Ovary (tissue), 9 donors: Measurements from ENCODE around the gene PCSK5. TPM values are rescaled to one million over a fixed set of nuclear protein-coding genes. Genes with fewer than 3 reads are reported as not detected.

Source experiments
- DNase-seq, 5 donors: peaks; one replicate each; pipeline ENCODE4 v3.0.0-alpha.2; 2019 to 2020
- H3K27ac ChIP-seq, 2 donors: fragments of 200-600 bp; one replicate each; pipeline versions ENCODE4 v1.5.1 to v1.8.0; 2019 to 2022
- H3K27me3 ChIP-seq: fragments of 200-600 bp; one replicate; pipeline ENCODE4 v1.8.0; 2022
- H3K36me3 ChIP-seq: fragments of 200-600 bp; sonication (generic); one replicate; pipeline ENCODE4 v1.5.1; 2019
- H3K4me1 ChIP-seq: one replicate; pipeline ENCODE4 v1.8.1; 2013; ENCODE audit warnings: mild to moderate bottlenecking, moderate library complexity; ENCODE audit not compliant: insufficient read depth
- H3K4me3 ChIP-seq: fragments of 200-600 bp; sonication (generic); one replicate; pipeline ENCODE4 v1.5.1; 2017
- H3K9me3 ChIP-seq, 2 donors: fragments of 200-600 bp in 1 of 2; sonication (generic) in 1 of 2; one replicate each; pipeline versions ENCODE4 v1.5.1 to v1.8.1; 2013 to 2019; ENCODE audit warnings: mild to moderate bottlenecking in 1 of 2, moderate library complexity in 1 of 2
- EP300 ChIP-seq: sonication (generic); formaldehyde crosslinking; IDR thresholded peaks from one replicate; pipeline ENCODE4 v1.6.1; 2017; ENCODE audit warnings: antibody characterized with exemption
- POLR2A ChIP-seq: fragments of 450-650 bp; IDR thresholded peaks from one replicate; pipeline ENCODE4 v1.6.1; 2017; ENCODE audit warnings: antibody characterized with exemption, mild to moderate bottlenecking, moderate library complexity
- WGBS, 3 donors: extraction: QIAGEN DNeasy Blood & Tissue Kit in 1 of 3; methylation state at CpG; one replicate each; pipeline versions ENCODE4 v1.1.5 to v1.1.7; 2013 to 2017; 5-methylcytosine and 5-hydroxymethylcytosine counted together
- intact Hi-C, 4 donors: fragments of 100-400 bp; cut with DNase I; formaldehyde crosslinking; loops; one replicate each; pipeline versions ENCODE4 v1.11.0 to v1.15.1; 2022 to 2023
- polyA plus RNA-seq, 2 donors: library from polyadenylated mRNA; stranded (reverse); fragments of 200-250 nt in 1 of 2; fragments of 350-450 nt in 1 of 2; fragmentation: Illumina TruSeq in 1 of 2; extraction: RNeasy Lipid Tissue Mini Kit (QIAGEN cat#74804) in 1 of 2; gene quantifications; one replicate each; pipeline ENCODE4 v1.2.3, GENCODE V29; 2013 to 2014
- total RNA-seq, 7 donors: library from RNA; depleted of rRNA in 2 of 7; stranded (reverse); fragments of >200 nt in 2 of 7; fragmentation: NEBNext Ultra II Directional in 3 of 7; extraction: Animal tissue kit (Norgen Biotek cat#: 25700) in 3 of 7; gene quantifications; one replicate each; pipeline versions ENCODE4 v1.1.0 to v1.2.4, GENCODE V29; 2016 to 2023
- TF ChIP-seq, protein P1 (sequence below), 3 donors: fragments of 450-650 bp in 2 of 3; fragments of 200-600 bp in 1 of 3; IDR thresholded peaks; one replicate each; pipeline versions ENCODE4 v1.5.1 to v1.8.0; 2016 to 2022; ENCODE audit warnings: antibody characterized with exemption in 3 of 3, mild to moderate bottlenecking in 1 of 3
- donor health status: DM: no; HTN: no; CAD: no; lungs with moderate emphysema.
- donor health status: DM: no; HTN: no; CAD: no.
- donor health status: Bipolar disorder and iron deficiency.
- donor health status: DM: yes; HTN: yes; CAD: no.
- donor health status: DM: no; HTN: no; CAD: no.
- donor health status: DM: yes; HTN: yes; CAD: no.

Gene PCSK5
- total and polyA plus RNA-seq, 9 donors: 12.7 to 41.8 (median 28.3) TPM

DNA sequence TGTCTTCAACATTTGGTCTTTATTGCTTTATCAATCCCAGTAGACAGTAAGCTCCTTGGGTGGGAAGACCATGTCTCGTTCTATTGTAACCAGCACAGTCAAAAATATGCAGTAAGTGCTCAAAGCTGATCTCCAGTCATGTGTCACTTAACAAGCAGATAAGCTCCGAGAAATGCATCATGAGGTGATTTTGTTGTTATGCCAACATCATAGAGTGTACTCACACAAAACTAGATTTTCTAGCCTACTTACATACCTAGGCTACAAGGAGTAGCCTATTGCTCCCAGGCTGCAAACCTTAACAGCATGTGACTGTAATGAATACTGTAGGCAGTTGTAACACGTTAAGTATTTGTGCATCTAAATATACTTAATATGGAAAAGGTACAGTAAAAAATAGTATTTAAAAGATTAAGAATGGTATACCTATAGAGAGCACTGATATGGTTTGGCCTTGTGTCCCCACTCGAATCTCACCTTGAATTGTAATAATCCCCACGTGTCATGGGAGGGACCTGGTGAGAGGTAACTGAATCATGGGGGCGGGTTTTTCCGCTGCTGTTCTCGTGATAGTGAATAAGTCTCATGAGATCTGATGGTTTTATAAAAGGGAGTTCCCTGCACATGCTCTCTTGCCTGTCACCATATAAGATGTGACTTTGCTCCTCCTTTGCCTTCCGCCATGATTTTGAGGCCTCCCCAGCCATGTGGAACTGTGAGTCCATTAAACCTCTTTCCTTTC is 39.8 kb upstream of the PCSK5 start:
- H3K36me3 ChIP-seq: no peaks in the 10 kb centered on the region
- no peaks in the 10 kb centered on the region for H3K4me1 ChIP-seq
- WGBS, 3 donors: 95 to 96% (median 96%) methylated on average over 9 of the region's 9 CpGs
- no peak overlapping the region for H3K27ac ChIP-seq
- H3K9me3 ChIP-seq: no peaks in the 10 kb centered on the region
- TF ChIP-seq, protein P1, sequence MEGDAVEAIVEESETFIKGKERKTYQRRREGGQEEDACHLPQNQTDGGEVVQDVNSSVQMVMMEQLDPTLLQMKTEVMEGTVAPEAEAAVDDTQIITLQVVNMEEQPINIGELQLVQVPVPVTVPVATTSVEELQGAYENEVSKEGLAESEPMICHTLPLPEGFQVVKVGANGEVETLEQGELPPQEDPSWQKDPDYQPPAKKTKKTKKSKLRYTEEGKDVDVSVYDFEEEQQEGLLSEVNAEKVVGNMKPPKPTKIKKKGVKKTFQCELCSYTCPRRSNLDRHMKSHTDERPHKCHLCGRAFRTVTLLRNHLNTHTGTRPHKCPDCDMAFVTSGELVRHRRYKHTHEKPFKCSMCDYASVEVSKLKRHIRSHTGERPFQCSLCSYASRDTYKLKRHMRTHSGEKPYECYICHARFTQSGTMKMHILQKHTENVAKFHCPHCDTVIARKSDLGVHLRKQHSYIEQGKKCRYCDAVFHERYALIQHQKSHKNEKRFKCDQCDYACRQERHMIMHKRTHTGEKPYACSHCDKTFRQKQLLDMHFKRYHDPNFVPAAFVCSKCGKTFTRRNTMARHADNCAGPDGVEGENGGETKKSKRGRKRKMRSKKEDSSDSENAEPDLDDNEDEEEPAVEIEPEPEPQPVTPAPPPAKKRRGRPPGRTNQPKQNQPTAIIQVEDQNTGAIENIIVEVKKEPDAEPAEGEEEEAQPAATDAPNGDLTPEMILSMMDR (IDR thresholded peaks at IDR 0.05): no peak
- no peak for TF ChIP-seq POLR2A
- TF ChIP-seq EP300: no peak
- H3K27me3 ChIP-seq: no peaks in the 10 kb centered on the region
- intact Hi-C loops: loop anchor here in 2 of 4 donors (10.0 kb wide), 2 partner anchors 516 to 576 kb away; no protein-coding TSS in a partner anchor
- H3K4me3 ChIP-seq: no peak overlapping the region
- no peak for DNase-seq

DNA sequence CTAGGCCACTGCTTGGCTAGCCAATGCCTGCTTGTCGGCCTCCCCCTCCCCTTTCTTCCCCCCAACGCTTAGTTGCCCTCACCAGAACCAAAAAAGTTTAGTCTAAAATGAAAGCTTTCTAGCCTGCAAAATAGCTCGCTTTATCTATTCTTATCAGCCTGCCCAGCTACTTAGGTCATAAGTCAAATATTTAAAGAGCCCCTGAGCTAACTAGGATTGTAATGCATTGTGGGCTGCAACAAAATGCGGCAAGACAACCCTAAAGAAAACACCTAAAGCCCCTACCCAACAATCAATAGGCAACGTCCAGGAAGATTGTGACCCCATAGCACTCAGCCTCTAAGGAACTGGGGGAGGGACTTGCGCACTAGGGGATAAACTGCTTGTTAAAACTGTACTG is 38.6 kb upstream of the PCSK5 start:
- intact Hi-C loops: loop anchor here in 2 of 4 donors (10.0 kb wide), 2 partner anchors 517 to 577 kb away; no protein-coding TSS in a partner anchor
- Histone ChIP-seq H3K27me3 (no peaks in the 10 kb centered on the region), H3K4me3 (no peak overlapping the region), H3K36me3 (no peaks in the 10 kb centered on the region), H3K27ac (no peak overlapping the region), H3K9me3 (no peaks in the 10 kb centered on the region), H3K4me1 (no peaks in the 10 kb centered on the region)
- no peak for DNase-seq
- TF ChIP-seq EP300: no peak
- TF ChIP-seq, protein P1 (IDR thresholded peaks at IDR 0.05): no peak
- TF ChIP-seq POLR2A: no peak
- 69 to 75% (median 74%) methylated on average over 6 of the region's 6 CpGs for WGBS, 3 donors

DNA sequence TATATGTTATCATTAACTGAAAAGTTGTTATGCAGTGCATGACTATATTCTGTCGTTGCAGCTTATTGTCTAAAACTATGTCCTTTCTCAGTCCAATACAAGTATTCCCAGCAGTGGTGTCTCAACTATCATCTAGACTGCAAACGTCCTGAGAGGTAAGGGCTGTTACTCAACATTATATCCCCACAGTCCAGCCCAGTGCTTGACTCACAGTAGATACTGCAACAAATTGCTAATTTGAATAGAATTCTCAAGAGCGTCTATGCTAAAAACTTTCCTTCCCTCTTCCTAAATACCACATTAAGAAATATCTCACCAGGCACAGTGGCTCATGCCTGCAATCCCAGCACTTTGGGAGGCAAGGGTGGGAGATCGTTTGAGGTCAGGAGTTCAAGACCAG is 37.7 kb upstream of the PCSK5 start:
- no peak for DNase-seq
- no peaks in the 10 kb centered on the region for H3K9me3 ChIP-seq
- WGBS, 3 donors: 79 to 85% (median 80%) methylated on average over 4 of the region's 4 CpGs
- no peaks in the 10 kb centered on the region for H3K27me3 ChIP-seq
- no peak overlapping the region for H3K27ac ChIP-seq
- H3K4me1 ChIP-seq: no peaks in the 10 kb centered on the region
- TF ChIP-seq POLR2A (no peak), EP300 (no peak)
- TF ChIP-seq, protein P1 (IDR thresholded peaks at IDR 0.05): no peak
- intact Hi-C loops: loop anchor here in 2 of 4 donors (10.0 kb wide), 2 partner anchors 518 to 578 kb away; no protein-coding TSS in a partner anchor
- no peak overlapping the region for H3K4me3 ChIP-seq
- H3K36me3 ChIP-seq: no peaks in the 10 kb centered on the region

DNA sequence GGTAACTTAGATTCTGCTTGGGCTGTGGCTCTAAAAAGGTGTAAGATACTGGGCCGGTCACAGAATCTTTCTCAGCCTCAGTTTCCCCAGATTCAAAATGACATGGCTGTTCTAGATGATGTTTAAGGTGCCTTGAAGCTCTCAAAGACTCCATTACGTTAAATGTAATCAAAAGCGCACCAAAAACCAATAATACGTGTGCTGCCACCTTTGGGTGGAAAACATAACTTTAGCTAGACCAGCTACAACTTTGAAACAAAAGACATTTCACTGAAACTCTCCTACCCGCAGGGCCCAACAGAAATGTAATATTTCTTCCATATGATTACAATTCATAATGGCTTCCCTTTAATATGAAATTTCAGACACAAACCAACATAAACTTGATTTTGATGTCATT is 35.0 kb upstream of the PCSK5 start:
- intact Hi-C loops: loop anchor here in 2 of 4 donors (10.0 kb wide), 2 partner anchors 521 to 581 kb away; no protein-coding TSS in a partner anchor
- TF ChIP-seq EP300: no peak
- TF ChIP-seq, protein P1 (IDR thresholded peaks at IDR 0.05): peak in 2 of 3 donors; percentile 53 to 61
- TF ChIP-seq POLR2A: no peak
- DNase-seq: peak in 2 of 5 donors; percentile 10 to 35
- Histone ChIP-seq H3K9me3 (no peaks in the 10 kb centered on the region), H3K4me3 (no peak overlapping the region), H3K27ac (no peak overlapping the region), H3K36me3 (no peaks in the 10 kb centered on the region), H3K27me3 (no peaks in the 10 kb centered on the region), H3K4me1 (no peaks in the 10 kb centered on the region)
- WGBS, 3 donors: 25 to 40% (median 27%) methylated on average over 5 of the region's 5 CpGs
